GM12864 (cell line): ENCODE results near the gene LRGUK.

Source experiments
- DNase-seq: peaks from one replicate; pipeline ENCODE4 v3.0.0-alpha.2; 2011; ENCODE audit warnings: low read depth
- H3K4me3 ChIP-seq: 2 replicates; pipeline ENCODE4 v1.5.1; 2011; ENCODE audit warnings: mild to moderate bottlenecking, low read depth, low read length, control low read depth
- TF ChIP-seq, protein P1 (sequence below): IDR thresholded peaks from 2 replicates; pipeline ENCODE4 v1.5.1; 2011; ENCODE audit warnings: low read depth, mild to moderate bottlenecking, moderate library complexity, low read length, control low read depth, inconsistent platforms; ENCODE audit errors: missing control alignments

Gene LRGUK

GRCh38 chr7:134191876-134192275 lies 64.7 kb downstream of the LRGUK start:
- TF ChIP-seq, protein P1, sequence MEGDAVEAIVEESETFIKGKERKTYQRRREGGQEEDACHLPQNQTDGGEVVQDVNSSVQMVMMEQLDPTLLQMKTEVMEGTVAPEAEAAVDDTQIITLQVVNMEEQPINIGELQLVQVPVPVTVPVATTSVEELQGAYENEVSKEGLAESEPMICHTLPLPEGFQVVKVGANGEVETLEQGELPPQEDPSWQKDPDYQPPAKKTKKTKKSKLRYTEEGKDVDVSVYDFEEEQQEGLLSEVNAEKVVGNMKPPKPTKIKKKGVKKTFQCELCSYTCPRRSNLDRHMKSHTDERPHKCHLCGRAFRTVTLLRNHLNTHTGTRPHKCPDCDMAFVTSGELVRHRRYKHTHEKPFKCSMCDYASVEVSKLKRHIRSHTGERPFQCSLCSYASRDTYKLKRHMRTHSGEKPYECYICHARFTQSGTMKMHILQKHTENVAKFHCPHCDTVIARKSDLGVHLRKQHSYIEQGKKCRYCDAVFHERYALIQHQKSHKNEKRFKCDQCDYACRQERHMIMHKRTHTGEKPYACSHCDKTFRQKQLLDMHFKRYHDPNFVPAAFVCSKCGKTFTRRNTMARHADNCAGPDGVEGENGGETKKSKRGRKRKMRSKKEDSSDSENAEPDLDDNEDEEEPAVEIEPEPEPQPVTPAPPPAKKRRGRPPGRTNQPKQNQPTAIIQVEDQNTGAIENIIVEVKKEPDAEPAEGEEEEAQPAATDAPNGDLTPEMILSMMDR, result no peak
- DNase-seq, result no peak
- no peak overlapping the region for H3K4me3 ChIP-seq

DNA sequence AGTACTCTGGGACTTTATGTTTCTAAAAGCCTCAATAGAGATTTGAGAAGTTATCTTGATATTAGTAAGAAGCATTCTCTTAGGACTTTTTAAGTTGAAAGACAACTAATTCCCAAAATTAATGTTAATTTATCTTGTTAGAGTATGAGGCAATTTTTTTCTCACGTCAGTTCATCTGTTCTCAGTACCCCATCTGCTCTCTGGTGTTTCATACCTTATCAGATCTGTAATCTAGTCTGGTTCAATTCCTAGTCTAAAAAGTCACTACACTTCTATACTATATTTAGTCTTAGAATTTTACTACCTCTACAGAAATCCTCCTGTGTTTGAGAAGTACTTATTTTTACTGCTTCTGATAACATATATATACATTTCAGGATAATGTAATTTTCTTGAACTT lies 66.1 kb downstream of the LRGUK start:
- TF ChIP-seq, protein P1, result no peak
- DNase-seq, result no peak
- H3K4me3 ChIP-seq, result no peak overlapping the region

GRCh38 chr7:134195252-134195651 lies 68.1 kb downstream of the LRGUK start:
- DNase-seq, result no peak
- TF ChIP-seq, protein P1, result no peak
- H3K4me3 ChIP-seq, result no peak overlapping the region

DNA sequence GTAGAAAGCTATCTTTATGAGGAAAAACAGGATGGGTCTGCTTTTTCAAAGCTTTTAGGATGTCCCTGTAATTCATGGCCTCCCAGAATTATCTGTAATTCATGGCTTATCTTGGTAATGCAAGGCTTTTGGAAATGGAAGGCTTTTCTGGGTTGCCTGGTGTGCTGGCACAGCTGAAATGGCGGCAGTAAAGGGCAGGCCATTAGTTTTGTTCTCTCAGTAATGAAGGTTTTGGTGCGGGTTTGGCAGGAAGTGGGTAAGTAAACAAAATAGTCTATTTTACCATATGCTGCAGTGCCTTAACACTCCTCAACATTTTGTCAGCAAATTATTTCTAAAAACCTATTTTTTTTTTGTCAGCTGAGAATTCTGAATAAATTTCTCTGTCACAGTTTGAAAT lies 69.3 kb downstream of the LRGUK start:
- TF ChIP-seq, protein P1, result no peak
- H3K4me3 ChIP-seq, result no peak overlapping the region
- DNase-seq, result no peak

- TF ChIP-seq, protein P1, result no peak
- no peak overlapping the region for H3K4me3 ChIP-seq
- DNase-seq, result no peak
These were observed 70.2 kb downstream of the LRGUK start for GRCh38 chr7:134197345-134197744.

DNA sequence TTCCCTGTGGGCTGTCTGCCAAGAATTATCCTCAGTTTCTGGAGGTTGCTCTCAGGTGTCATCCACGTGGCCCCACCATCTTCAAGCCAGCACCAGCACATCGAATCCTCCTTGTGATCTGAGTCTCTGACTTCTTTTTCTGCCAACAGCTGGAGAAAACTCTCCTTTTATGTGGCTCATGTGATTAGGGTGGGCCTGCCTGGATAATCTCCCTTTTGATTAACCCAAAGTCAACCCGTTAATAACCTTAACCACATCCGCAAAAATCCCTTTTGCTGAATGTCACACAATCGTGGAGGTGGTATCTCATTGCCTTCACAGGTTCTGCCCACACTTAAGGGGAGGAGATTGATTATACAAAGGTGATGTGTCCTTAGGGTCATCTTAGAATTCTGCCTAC lies 73.8 kb downstream of the LRGUK start:
- H3K4me3 ChIP-seq, result no peak overlapping the region

GRCh38 chr7:134201569-134202261 lies 74.6 kb downstream of the LRGUK start:
- TF ChIP-seq, protein P1, result no peak
- no peak for DNase-seq
- no peak overlapping the region for H3K4me3 ChIP-seq

More for the DNA sequence above, 73.8 kb downstream of the LRGUK start:
- no peak for DNase-seq
- TF ChIP-seq, protein P1, result no peak
